Measurements from ENCODE around the gene CARD8.

- no peak for TF ChIP-seq EZH2 (IDR thresholded peaks at IDR 0.05)
- TF ChIP-seq POLR2AphosphoS5 (IDR thresholded peaks at IDR 0.05; ENCODE audit: borderline replicate concordance, low read depth, low read length): no peak
- no peak for TF ChIP-seq FOXP2 (optimal IDR thresholded peaks at IDR 0.05; ENCODE audit: control extremely low read depth, extremely low read length, insufficient read depth)
Observed at GRCh38 chr19:48181505-48181904, 74.2 kb downstream of the CARD8 start.
